Measurements from ENCODE around the gene CD247. TPM values are rescaled to one million over a fixed set of nuclear protein-coding genes. Genes with fewer than 3 reads are reported as not detected.

The CD247 gene
- total RNA-seq, 4 donors from 2014 or later = 1.5 to 6.4 (median 3.4) TPM; not detected in 1

GRCh38 chr1:167554028-167554779, 35.9 kb upstream of the CD247 start:
- H3K4me1 ChIP-seq = peaks cover 8 to 31% (median 17%) of the 10 kb centered on the region in 4 donors
- no peaks in the 10 kb centered on the region for H3K27me3 ChIP-seq
- H3K4me3 ChIP-seq = peak overlapping the region in 3 of 4 donors; percentile 73 to 84 (median 78)
- in situ Hi-C loops (cut with MboI; ENCODE audit: low pct_ligation_motif_present in 1 of 4, low pct_unique_long_range_greater_than_20kb in 1 of 4, low sequenced_read_pairs in 3 of 4) (loop anchor here in 1 of 4 donors (10.0 kb wide), 1 partner anchor 289 kb away; no protein-coding TSS in a partner anchor), intact Hi-C loops (cut with DNase I; ENCODE audit: low total_unique reads) (no loop called here)
- TF ChIP-seq, protein P1, sequence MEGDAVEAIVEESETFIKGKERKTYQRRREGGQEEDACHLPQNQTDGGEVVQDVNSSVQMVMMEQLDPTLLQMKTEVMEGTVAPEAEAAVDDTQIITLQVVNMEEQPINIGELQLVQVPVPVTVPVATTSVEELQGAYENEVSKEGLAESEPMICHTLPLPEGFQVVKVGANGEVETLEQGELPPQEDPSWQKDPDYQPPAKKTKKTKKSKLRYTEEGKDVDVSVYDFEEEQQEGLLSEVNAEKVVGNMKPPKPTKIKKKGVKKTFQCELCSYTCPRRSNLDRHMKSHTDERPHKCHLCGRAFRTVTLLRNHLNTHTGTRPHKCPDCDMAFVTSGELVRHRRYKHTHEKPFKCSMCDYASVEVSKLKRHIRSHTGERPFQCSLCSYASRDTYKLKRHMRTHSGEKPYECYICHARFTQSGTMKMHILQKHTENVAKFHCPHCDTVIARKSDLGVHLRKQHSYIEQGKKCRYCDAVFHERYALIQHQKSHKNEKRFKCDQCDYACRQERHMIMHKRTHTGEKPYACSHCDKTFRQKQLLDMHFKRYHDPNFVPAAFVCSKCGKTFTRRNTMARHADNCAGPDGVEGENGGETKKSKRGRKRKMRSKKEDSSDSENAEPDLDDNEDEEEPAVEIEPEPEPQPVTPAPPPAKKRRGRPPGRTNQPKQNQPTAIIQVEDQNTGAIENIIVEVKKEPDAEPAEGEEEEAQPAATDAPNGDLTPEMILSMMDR (IDR thresholded peaks at IDR 0.05) = no peak
- no peak for TF ChIP-seq EP300 (IDR thresholded peaks at IDR 0.05; ENCODE audit: low read depth)
- TF ChIP-seq POLR2AphosphoS5 (IDR thresholded peaks at IDR 0.05) = no peak
- TF ChIP-seq POLR2A (IDR thresholded peaks at IDR 0.05) = no peak
- H3K27ac ChIP-seq = peak overlapping the region; percentile 89 to 93 (median 92)
- DNase-seq = no peak
- WGBS, 2 donors (ENCODE audit: low coverage in 1 of 2) = 10 to 13% methylated on average over 9 to 15 of the region's 15 CpGs
- no peaks in the 10 kb centered on the region for H3K9me3 ChIP-seq
- H3K36me3 ChIP-seq = no peaks in the 10 kb centered on the region

DNA sequence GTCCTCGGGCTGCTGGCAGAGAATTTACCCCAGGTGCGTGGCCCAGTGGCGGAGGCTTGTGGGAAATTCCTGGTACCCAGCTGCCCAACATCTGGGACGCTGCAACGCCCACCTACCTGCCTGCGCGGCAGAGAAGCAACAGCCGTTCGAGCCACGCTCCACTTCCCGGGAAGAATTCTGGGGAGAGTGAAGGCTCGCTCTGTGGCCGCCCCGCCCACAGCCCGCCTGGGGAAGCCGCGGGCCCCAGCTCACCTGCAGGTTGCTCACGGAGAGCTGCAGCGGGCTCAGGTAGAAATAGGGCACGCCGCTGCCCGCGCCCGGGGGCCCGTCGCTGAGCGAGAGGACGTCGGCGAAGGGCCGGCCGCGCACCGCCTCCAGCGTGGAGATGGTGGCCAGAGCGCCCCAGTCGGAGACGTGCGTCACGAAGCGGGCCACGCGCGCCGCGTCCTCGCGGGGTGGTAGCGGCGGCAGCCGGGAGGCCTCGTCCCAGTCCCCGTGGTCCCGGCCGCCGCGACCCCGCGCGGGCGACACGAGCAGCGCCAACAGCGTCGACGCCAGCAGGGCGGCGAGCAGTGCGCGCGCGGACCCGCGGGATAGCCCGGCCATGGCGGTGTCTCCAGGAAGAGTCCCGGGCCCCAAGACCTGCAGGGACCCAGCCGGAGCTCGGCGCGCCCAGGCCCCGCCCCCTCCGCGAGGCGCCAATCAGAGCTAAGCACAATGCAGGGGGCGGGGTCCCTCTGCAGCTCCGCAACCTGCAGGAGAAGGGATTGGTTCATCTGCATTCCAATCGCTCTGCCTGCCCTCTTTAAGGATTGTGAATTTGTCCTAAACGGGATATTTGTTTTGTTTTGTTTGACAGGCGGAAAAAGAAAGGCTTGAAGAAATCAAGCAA, 35.1 kb upstream of the CD247 start, which contains the start of gene CREG1:
CREG1 (minus strand) TSS at position 627 of the 892 bp plus-strand sequence.
- no peaks in the 10 kb centered on the region for H3K9me3 ChIP-seq
- peak; percentile 96 for DNase-seq
- intact Hi-C loops (cut with DNase I; ENCODE audit: low total_unique reads) (no loop called here), in situ Hi-C loops (cut with MboI; ENCODE audit: low pct_ligation_motif_present in 1 of 4, low pct_unique_long_range_greater_than_20kb in 1 of 4, low sequenced_read_pairs in 3 of 4) (loop anchor here in 1 of 4 donors (10.0 kb wide), 1 partner anchor 289 kb away; no protein-coding TSS in a partner anchor)
- peaks cover 8 to 31% (median 17%) of the 10 kb centered on the region in 4 donors for H3K4me1 ChIP-seq
- peak within 1 kb of the TSS; percentile 89 to 93 (median 92) for H3K27ac ChIP-seq
- H3K27me3 ChIP-seq = no peaks in the 10 kb centered on the region
- WGBS, 2 donors (ENCODE audit: low coverage in 1 of 2) = 1 to 8% methylated on average over 2 to 39 of the region's 90 CpGs
- TF ChIP-seq EP300 (IDR thresholded peaks at IDR 0.05; ENCODE audit: low read depth) = no peak
- peak; percentile 92 to 94 (median 93) for TF ChIP-seq POLR2AphosphoS5 (IDR thresholded peaks at IDR 0.05)
- TF ChIP-seq POLR2A (IDR thresholded peaks at IDR 0.05) = peak; percentile 75
- TF ChIP-seq, protein P1 (IDR thresholded peaks at IDR 0.05) = no peak
- H3K4me3 ChIP-seq = peak within 1 kb of the TSS; percentile 73 to 84 (median 78)
- no peaks in the 10 kb centered on the region for H3K36me3 ChIP-seq

GRCh38 chr1:167551362-167551761, 33.0 kb upstream of the CD247 start:
- intact Hi-C loops (cut with DNase I; ENCODE audit: low total_unique reads) (no loop called here), in situ Hi-C loops (cut with MboI; ENCODE audit: low pct_ligation_motif_present in 1 of 4, low pct_unique_long_range_greater_than_20kb in 1 of 4, low sequenced_read_pairs in 3 of 4) (loop anchor here in 1 of 4 donors (10.0 kb wide), 1 partner anchor 287 kb away; no protein-coding TSS in a partner anchor)
- Histone ChIP-seq H3K4me1 (peaks cover 8 to 31% (median 17%) of the 10 kb centered on the region in 4 donors), H3K27ac (peak overlapping the region in 2 of 4 donors; percentile 18 to 19), H3K4me3 (no peak overlapping the region), H3K9me3 (no peaks in the 10 kb centered on the region), H3K36me3 (no peaks in the 10 kb centered on the region), H3K27me3 (no peaks in the 10 kb centered on the region)
- no peak for DNase-seq
- 80 to 92% methylated on average over 1 of the region's 1 CpG for WGBS, 2 donors (ENCODE audit: low coverage in 1 of 2)
- TF ChIP-seq, protein P1 (IDR thresholded peaks at IDR 0.05) = no peak
- no peak for TF ChIP-seq EP300 (IDR thresholded peaks at IDR 0.05; ENCODE audit: low read depth)
- TF ChIP-seq POLR2AphosphoS5 (IDR thresholded peaks at IDR 0.05) = no peak
- no peak for TF ChIP-seq POLR2A (IDR thresholded peaks at IDR 0.05)

All from transverse colon (tissue), 4 donors.